ENCODE measurements around the gene SLC6A11.

GRCh38 chr3:10780243-10780642, 35.8 kb upstream of the SLC6A11 start:
- TF ChIP-seq CTCF (IDR thresholded peaks at IDR 0.05) (no peak), POLR2A (IDR thresholded peaks at IDR 0.05) (no peak)
